ENCODE data around the gene SIMC1. TPM values are rescaled to one million over a fixed set of nuclear protein-coding genes. Genes with fewer than 3 reads are reported as not detected.
"Not testable (repeated sequence)": the region's sequence is repeated elsewhere in the genome, so short reads cannot be mapped to it uniquely, and the experiment has no call there.

The SIMC1 gene
- total RNA-seq, 6 experiments from 2014 or later, result 11.1 to 14.2 (median 13.0) TPM

- not testable (repeated sequence) for H3K9me3 Mint-ChIP-seq; DNase-seq; H3K4me1 Mint-ChIP-seq (ENCODE audit: low read depth); H3K27me3 Mint-ChIP-seq (ENCODE audit: insufficient read depth); H3K4me3 Mint-ChIP-seq; H3K27ac Mint-ChIP-seq; H3K36me3 Mint-ChIP-seq (ENCODE audit: low read depth)
Measured at GRCh38 chr5:176216393-176216916, 21.8 kb upstream of the SIMC1 start.

- not testable (repeated sequence) for H3K9me3 Mint-ChIP-seq; H3K27me3 Mint-ChIP-seq (ENCODE audit: insufficient read depth); H3K4me1 Mint-ChIP-seq (ENCODE audit: low read depth); H3K36me3 Mint-ChIP-seq (ENCODE audit: low read depth); H3K4me3 Mint-ChIP-seq; H3K27ac Mint-ChIP-seq; DNase-seq
Measured at GRCh38 chr5:176217188-176217729, 21.0 kb upstream of the SIMC1 start.

- DNase-seq; H3K4me3 Mint-ChIP-seq; H3K36me3 Mint-ChIP-seq (ENCODE audit: low read depth); H3K27ac Mint-ChIP-seq; H3K9me3 Mint-ChIP-seq; H3K4me1 Mint-ChIP-seq (ENCODE audit: low read depth); H3K27me3 Mint-ChIP-seq (ENCODE audit: insufficient read depth): not testable (repeated sequence)
Measured at GRCh38 chr5:176217764-176218163, 20.5 kb upstream of the SIMC1 start.

GRCh38 chr5:176222006-176222405, 16.2 kb upstream of the SIMC1 start:
- not testable (repeated sequence) for H3K4me3 Mint-ChIP-seq; H3K27me3 Mint-ChIP-seq (ENCODE audit: insufficient read depth); H3K27ac Mint-ChIP-seq; H3K9me3 Mint-ChIP-seq; DNase-seq; H3K4me1 Mint-ChIP-seq (ENCODE audit: low read depth); H3K36me3 Mint-ChIP-seq (ENCODE audit: low read depth)

- H3K36me3 Mint-ChIP-seq (ENCODE audit: low read depth); H3K9me3 Mint-ChIP-seq; H3K4me3 Mint-ChIP-seq; H3K4me1 Mint-ChIP-seq (ENCODE audit: low read depth); DNase-seq; H3K27me3 Mint-ChIP-seq (ENCODE audit: insufficient read depth); H3K27ac Mint-ChIP-seq: not testable (repeated sequence)
Measured at GRCh38 chr5:176228358-176228757, 9.9 kb upstream of the SIMC1 start.

GRCh38 chr5:176233253-176233652, 5.0 kb upstream of the SIMC1 start:
- H3K27ac Mint-ChIP-seq; H3K9me3 Mint-ChIP-seq; DNase-seq; H3K36me3 Mint-ChIP-seq (ENCODE audit: low read depth); H3K27me3 Mint-ChIP-seq (ENCODE audit: insufficient read depth); H3K4me3 Mint-ChIP-seq; H3K4me1 Mint-ChIP-seq (ENCODE audit: low read depth): not testable (repeated sequence)

GRCh38 chr5:176235155-176235554, 3.1 kb upstream of the SIMC1 start:
- not testable (repeated sequence) for H3K4me3 Mint-ChIP-seq; H3K9me3 Mint-ChIP-seq; H3K27me3 Mint-ChIP-seq (ENCODE audit: insufficient read depth); H3K4me1 Mint-ChIP-seq (ENCODE audit: low read depth); H3K27ac Mint-ChIP-seq; H3K36me3 Mint-ChIP-seq (ENCODE audit: low read depth)
- TF ChIP-seq CTCF (IDR thresholded peaks at IDR 0.05), result peak; percentile 69
- DNase-seq, result peak; percentile 35

GRCh38 chr5:176238645-176239283, 540 bp downstream of the SIMC1 start:
- H3K9me3 Mint-ChIP-seq; H3K36me3 Mint-ChIP-seq (ENCODE audit: low read depth); H3K4me3 Mint-ChIP-seq; H3K27ac Mint-ChIP-seq; H3K4me1 Mint-ChIP-seq (ENCODE audit: low read depth); H3K27me3 Mint-ChIP-seq (ENCODE audit: insufficient read depth); DNase-seq: not testable (repeated sequence)

- not testable (repeated sequence) for H3K36me3 Mint-ChIP-seq (ENCODE audit: low read depth); H3K4me1 Mint-ChIP-seq (ENCODE audit: low read depth); H3K27ac Mint-ChIP-seq; H3K9me3 Mint-ChIP-seq; DNase-seq; H3K4me3 Mint-ChIP-seq; H3K27me3 Mint-ChIP-seq (ENCODE audit: insufficient read depth)
Measured at GRCh38 chr5:176239304-176239703, 1.1 kb downstream of the SIMC1 start.

- H3K4me1 Mint-ChIP-seq (ENCODE audit: low read depth); H3K27me3 Mint-ChIP-seq (ENCODE audit: insufficient read depth): not testable (repeated sequence)
Measured at GRCh38 chr5:176244318-176244717, 6.1 kb downstream of the SIMC1 start.

GRCh38 chr5:176245074-176245473, 6.8 kb downstream of the SIMC1 start:
- DNase-seq; H3K4me3 Mint-ChIP-seq; H3K4me1 Mint-ChIP-seq (ENCODE audit: low read depth); H3K36me3 Mint-ChIP-seq (ENCODE audit: low read depth); H3K27me3 Mint-ChIP-seq (ENCODE audit: insufficient read depth); H3K9me3 Mint-ChIP-seq; H3K27ac Mint-ChIP-seq: not testable (repeated sequence)

More at GRCh38 chr5:176244318-176244717, 6.1 kb downstream of the SIMC1 start:
- not testable (repeated sequence) for H3K36me3 Mint-ChIP-seq (ENCODE audit: low read depth); H3K9me3 Mint-ChIP-seq; DNase-seq; H3K27ac Mint-ChIP-seq; H3K4me3 Mint-ChIP-seq

GRCh38 chr5:176245489-176245888, 7.3 kb downstream of the SIMC1 start:
- not testable (repeated sequence) for H3K4me3 Mint-ChIP-seq; DNase-seq; H3K4me1 Mint-ChIP-seq (ENCODE audit: low read depth); H3K27me3 Mint-ChIP-seq (ENCODE audit: insufficient read depth); H3K27ac Mint-ChIP-seq; H3K36me3 Mint-ChIP-seq (ENCODE audit: low read depth); H3K9me3 Mint-ChIP-seq

GRCh38 chr5:176250691-176251090, 12.5 kb downstream of the SIMC1 start:
- H3K27ac Mint-ChIP-seq; H3K9me3 Mint-ChIP-seq; H3K4me1 Mint-ChIP-seq (ENCODE audit: low read depth); H3K4me3 Mint-ChIP-seq; H3K27me3 Mint-ChIP-seq (ENCODE audit: insufficient read depth); H3K36me3 Mint-ChIP-seq (ENCODE audit: low read depth); DNase-seq: not testable (repeated sequence)

All from HFFc6 (cell line).